Breast epithelium (tissue), 4 donors: ENCODE results near the gene DAPP1. TPM values are rescaled to one million over a fixed set of nuclear protein-coding genes. Genes with fewer than 3 reads are reported as not detected.

ENCODE experiments used
- DNase-seq, 2 donors: peaks; one replicate each; pipeline ENCODE4 v3.0.0-alpha.2; 2019; ENCODE audit warnings: low spot score in 2 of 2
- H3K27ac ChIP-seq, 2 donors: fragments of 200-600 bp; sonication (generic) in 1 of 2; one replicate each; pipeline ENCODE4 v1.5.1; 2016 to 2019; ENCODE audit warnings: mild to moderate bottlenecking in 1 of 2
- H3K27me3 ChIP-seq, 2 donors: fragments of 200-600 bp; sonication (generic) in 1 of 2; one replicate each; pipeline versions ENCODE4 v1.5.1 to v1.6.0; 2017 to 2019; ENCODE audit warnings: control low read depth in 1 of 2, mild to moderate bottlenecking in 1 of 2
- H3K36me3 ChIP-seq: fragments of 200-600 bp; one replicate; pipeline ENCODE4 v1.5.1; 2019
- H3K4me1 ChIP-seq, 2 donors: fragments of 200-600 bp; sonication (generic); one replicate each; pipeline ENCODE4 v1.5.1; 2016 to 2019; ENCODE audit warnings: control low read depth in 1 of 2
- H3K4me3 ChIP-seq, 3 donors: fragments of 200-600 bp; sonication (generic); 1 replicate in 2 of 3; 2 replicates in 1 of 3; pipeline ENCODE4 v1.5.1; 2016 to 2019; ENCODE audit warnings: mild to moderate bottlenecking in 3 of 3, moderate library complexity in 2 of 3
- H3K9me3 ChIP-seq, 2 donors: fragments of 200-600 bp; sonication (generic) in 1 of 2; one replicate each; pipeline ENCODE4 v1.5.1; 2016 to 2019; ENCODE audit warnings: control low read depth in 1 of 2
- CTCF ChIP-seq, 3 donors: fragments of 450-650 bp; IDR thresholded peaks; one replicate each; pipeline ENCODE4 v1.5.1; 2016 to 2017; ENCODE audit warnings: antibody characterized with exemption in 3 of 3, mild to moderate bottlenecking in 3 of 3, moderate library complexity in 3 of 3
- POLR2A ChIP-seq: fragments of 450-650 bp; IDR thresholded peaks from one replicate; pipeline ENCODE4 v1.6.1; 2016; ENCODE audit warnings: antibody characterized with exemption, mild to moderate bottlenecking, moderate library complexity
- POLR2AphosphoS5 ChIP-seq, 3 donors: sonication (generic); formaldehyde crosslinking; IDR thresholded peaks; one replicate each; pipeline ENCODE4 v1.6.1; 2017; ENCODE audit warnings: antibody characterized with exemption in 3 of 3
- intact Hi-C: fragments of 100-400 bp; cut with DNase I; formaldehyde crosslinking; loops from one replicate; pipeline ENCODE4 v1.15.1; 2023; ENCODE audit warnings: low total_unique reads
- total RNA-seq, 3 donors: library from RNA; depleted of rRNA; stranded (reverse); fragments of >200 nt; gene quantifications; one replicate each; pipeline ENCODE4 v1.1.0, GENCODE V29; 2016

Gene DAPP1
- total RNA-seq, 3 donors from 2014 or later = 2.7 to 10.2 (median 4.9) TPM

- H3K9me3 ChIP-seq = no peaks in the 10 kb centered on the region
- no peak overlapping the region for H3K27ac ChIP-seq
- TF ChIP-seq POLR2AphosphoS5 (IDR thresholded peaks at IDR 0.05) = no peak
- no peak for TF ChIP-seq CTCF (IDR thresholded peaks at IDR 0.05)
- no peak for TF ChIP-seq POLR2A
- no peaks in the 10 kb centered on the region for H3K27me3 ChIP-seq
- intact Hi-C loops = no loop called here
- peaks cover 6% of the 10 kb centered on the region for H3K36me3 ChIP-seq
- no peak for DNase-seq
- no peaks in the 10 kb centered on the region for H3K4me1 ChIP-seq
- no peak overlapping the region for H3K4me3 ChIP-seq
These were observed 62.8 kb downstream of the DAPP1 start for GRCh38 chr4:99879458-99879857.

GRCh38 chr4:99885063-99885664 is 68.5 kb downstream of the DAPP1 start:
- TF ChIP-seq POLR2A = no peak
- no peak for TF ChIP-seq POLR2AphosphoS5 (IDR thresholded peaks at IDR 0.05)
- peak in 1 of 3 donors; percentile 27 for TF ChIP-seq CTCF (IDR thresholded peaks at IDR 0.05)
- Histone ChIP-seq H3K4me3 (no peak overlapping the region), H3K9me3 (no peaks in the 10 kb centered on the region), H3K36me3 (peaks cover 11% of the 10 kb centered on the region), H3K4me1 (no peaks in the 10 kb centered on the region), H3K27me3 (no peaks in the 10 kb centered on the region), H3K27ac (no peak overlapping the region)
- no peak for DNase-seq
- intact Hi-C loops = no loop called here

- TF ChIP-seq POLR2AphosphoS5 (IDR thresholded peaks at IDR 0.05) = no peak
- TF ChIP-seq POLR2A = no peak
- TF ChIP-seq CTCF (IDR thresholded peaks at IDR 0.05) = no peak
- no peak for DNase-seq
- Histone ChIP-seq H3K36me3 (peaks cover 11% of the 10 kb centered on the region), H3K4me1 (no peaks in the 10 kb centered on the region), H3K27ac (no peak overlapping the region), H3K4me3 (no peak overlapping the region), H3K9me3 (no peaks in the 10 kb centered on the region), H3K27me3 (no peaks in the 10 kb centered on the region)
- intact Hi-C loops = no loop called here
These were observed 69.1 kb downstream of the DAPP1 start for GRCh38 chr4:99885687-99886086.

- no peaks in the 10 kb centered on the region for H3K4me1 ChIP-seq
- no peak overlapping the region for H3K4me3 ChIP-seq
- intact Hi-C loops = no loop called here
- H3K27me3 ChIP-seq = no peaks in the 10 kb centered on the region
- no peak for TF ChIP-seq CTCF (IDR thresholded peaks at IDR 0.05)
- TF ChIP-seq POLR2A = no peak
- TF ChIP-seq POLR2AphosphoS5 (IDR thresholded peaks at IDR 0.05) = no peak
- no peak for DNase-seq
- H3K27ac ChIP-seq = no peak overlapping the region
- no peaks in the 10 kb centered on the region for H3K9me3 ChIP-seq
- H3K36me3 ChIP-seq = peaks cover 8% of the 10 kb centered on the region
These were observed 69.5 kb downstream of the DAPP1 start for GRCh38 chr4:99886146-99886545.

- TF ChIP-seq CTCF (IDR thresholded peaks at IDR 0.05) (no peak), POLR2AphosphoS5 (IDR thresholded peaks at IDR 0.05) (no peak), POLR2A (no peak)
- Histone ChIP-seq H3K27ac (no peak overlapping the region), H3K9me3 (no peaks in the 10 kb centered on the region), H3K36me3 (peaks cover 4% of the 10 kb centered on the region), H3K27me3 (no peaks in the 10 kb centered on the region), H3K4me1 (no peaks in the 10 kb centered on the region), H3K4me3 (no peak overlapping the region)
- DNase-seq = no peak
- intact Hi-C loops = loop anchor here (2.0 kb wide), 1 partner anchor 39 kb away; no protein-coding TSS in a partner anchor
These were observed 71.2 kb downstream of the DAPP1 start for GRCh38 chr4:99887837-99888236.
